ENCODE measurements around the gene BMP15.

BMP15 gene

DNA sequence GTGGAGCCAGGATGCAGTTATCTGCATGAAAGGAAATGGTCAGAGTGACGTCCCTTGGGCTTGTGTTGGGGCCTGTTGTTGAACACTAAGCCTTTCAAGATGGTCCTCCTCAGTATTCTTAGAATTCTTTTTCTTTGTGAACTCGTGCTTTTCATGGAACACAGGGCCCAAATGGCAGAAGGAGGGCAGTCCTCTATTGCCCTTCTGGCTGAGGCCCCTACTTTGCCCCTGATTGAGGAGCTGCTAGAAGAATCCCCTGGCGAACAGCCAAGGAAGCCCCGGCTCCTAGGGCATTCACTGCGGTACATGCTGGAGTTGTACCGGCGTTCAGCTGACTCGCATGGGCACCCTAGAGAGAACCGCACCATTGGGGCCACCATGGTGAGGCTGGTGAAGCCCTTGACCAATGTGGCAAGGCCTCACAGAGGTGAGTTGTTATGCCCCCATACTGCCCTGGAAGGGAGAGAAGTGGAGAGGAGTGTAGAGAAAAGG is at the start of gene BMP15:
Gene BMP15 (plus strand): TSS at position 51 of the 492 bp plus-strand sequence. CDS start 49 bp downstream, at position 100.
- DNase-seq = no peak

DNA sequence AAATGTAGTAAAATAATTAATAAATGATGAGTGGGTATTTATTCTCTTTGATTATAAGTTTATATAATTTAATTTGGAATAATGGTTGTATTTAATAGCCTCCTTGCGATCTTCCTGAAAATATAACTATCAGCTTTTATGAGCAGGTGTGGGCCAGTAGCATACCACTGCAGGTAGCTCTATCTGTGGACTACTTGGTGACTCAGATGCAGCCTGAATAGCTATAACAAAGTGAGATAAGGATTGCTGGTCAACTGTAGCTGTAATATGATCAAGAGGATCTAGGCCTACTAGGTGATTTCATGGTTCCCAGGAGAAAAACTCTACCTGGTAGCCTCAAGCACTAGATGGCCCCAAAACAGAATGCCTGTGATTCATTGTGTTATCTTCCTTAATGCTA is 47.1 kb upstream of the BMP15 start:
- DNase-seq = no peak

DNA sequence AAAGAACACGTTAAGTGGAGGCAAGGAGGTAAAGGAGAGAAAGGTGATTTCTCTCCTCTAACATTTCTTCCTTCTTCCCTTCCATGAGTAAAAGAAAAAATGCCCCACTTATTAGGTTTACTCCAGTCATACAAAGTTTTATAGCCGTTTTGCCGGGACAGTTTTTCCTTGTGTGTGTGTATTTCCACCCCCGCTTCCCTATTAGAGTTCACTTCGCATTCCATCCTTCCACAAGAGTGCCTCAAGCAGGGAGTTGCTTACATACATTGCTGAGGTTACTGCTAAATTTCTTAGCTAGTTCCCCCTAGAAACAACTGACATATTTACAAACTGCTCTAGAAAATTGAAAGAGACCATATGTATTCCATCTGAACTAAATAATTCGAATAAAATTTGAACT is 45.2 kb upstream of the BMP15 start:
- no peak for DNase-seq

DNA sequence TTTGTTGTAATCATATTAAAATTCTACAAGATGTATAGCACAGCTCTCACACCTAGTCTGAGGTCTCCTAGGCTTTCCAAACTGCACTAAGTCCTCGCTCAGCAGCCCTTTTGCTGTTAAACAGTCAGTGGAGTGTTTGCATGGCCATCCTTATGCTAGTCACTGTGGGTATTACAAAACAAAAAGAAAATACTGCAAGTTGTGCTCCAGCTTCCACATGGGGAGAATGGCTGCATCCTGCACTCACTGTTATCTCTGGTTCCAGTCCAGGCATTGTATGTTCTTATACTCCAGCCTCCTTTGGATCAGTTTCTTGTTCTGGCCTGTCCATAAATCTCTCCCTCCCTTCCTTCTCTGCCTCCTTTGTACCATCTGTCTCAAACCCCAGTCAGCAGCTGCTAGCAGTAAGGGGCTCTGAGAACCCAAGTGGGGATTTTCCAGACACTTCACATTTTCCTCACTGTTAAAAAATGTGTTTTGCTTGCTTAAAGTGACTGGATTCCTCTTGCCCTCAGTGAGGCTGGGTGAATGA is 38.5 kb upstream of the BMP15 start:
- DNase-seq = no peak

DNA sequence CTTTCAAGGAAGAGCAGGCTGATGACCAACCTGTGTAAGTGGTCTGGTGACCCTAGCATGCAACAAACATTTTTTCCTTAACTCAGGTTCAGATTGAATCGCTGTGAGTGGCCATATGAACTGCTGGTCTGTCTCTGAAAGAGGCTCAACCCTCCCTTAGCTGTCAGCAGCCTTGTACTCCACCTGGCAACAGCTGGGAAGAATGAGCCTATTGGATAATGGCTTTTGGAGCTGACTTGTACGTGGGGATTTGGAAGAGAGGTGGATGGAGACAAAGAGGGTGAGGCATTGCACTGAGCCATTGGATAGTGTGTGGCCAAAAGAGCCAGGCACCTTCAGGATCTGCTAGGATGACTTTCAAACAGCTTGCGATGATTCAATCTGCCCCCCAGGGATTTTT is 35.7 kb upstream of the BMP15 start:
- DNase-seq = no peak

DNA sequence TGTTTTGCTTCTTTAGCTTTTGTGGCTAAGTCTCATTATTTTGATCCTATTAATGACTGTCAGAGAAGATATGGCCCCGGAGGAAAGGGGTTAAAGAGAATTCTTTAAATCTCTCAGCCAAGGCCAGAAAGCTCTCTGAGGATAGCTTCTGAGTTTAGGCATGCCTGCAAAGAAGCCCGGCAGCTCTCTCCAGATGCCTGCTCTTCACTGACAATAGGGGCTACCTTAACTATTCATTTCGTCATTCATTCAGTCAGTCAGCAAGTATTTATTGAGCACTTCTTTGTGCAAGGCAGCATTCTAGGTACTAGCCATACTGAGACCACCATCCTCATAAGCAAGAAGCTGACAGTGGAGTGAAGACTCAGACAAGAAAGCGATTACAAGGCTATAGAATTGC is 34.0 kb upstream of the BMP15 start:
- DNase-seq = no peak

DNA sequence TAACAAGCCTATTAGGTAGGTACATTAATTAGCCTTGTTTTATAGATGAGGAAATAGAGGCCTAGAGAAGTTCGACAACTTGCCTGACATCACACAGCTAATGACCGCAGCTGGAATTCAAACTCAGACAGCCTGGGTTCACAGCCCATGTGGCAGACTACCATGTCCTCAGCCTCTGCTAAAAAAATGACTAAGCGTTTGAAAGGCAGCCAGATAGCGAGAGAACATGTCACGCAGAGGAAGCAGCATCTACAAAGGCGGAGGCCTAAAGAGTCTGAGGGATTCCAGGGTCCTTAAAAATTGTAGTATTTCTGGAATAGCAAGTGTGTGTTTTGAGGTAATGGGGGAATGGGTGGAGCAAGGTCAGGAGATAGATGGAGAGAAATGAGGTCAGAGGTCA is 33.2 kb upstream of the BMP15 start:
- DNase-seq = no peak

DNA sequence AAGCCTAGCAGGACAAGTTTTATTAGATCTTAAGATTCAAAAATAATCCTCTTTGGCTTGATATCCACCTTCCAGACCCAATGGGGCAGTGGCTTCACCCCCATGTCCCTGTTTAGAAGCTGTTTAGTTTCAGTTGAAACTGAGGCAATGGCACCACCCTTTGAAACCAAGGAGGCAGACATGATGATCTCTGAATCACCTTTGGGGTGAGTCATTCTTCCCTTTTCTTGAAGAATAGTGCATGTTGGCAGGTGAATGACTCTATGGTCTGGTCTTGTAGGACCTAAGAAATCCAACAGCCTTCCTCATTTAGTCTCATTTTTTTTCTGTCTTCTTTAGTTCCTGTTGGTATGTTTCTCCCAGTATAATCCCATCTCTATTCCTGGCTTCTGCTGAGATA is 29.5 kb upstream of the BMP15 start:
- DNase-seq = no peak

DNA sequence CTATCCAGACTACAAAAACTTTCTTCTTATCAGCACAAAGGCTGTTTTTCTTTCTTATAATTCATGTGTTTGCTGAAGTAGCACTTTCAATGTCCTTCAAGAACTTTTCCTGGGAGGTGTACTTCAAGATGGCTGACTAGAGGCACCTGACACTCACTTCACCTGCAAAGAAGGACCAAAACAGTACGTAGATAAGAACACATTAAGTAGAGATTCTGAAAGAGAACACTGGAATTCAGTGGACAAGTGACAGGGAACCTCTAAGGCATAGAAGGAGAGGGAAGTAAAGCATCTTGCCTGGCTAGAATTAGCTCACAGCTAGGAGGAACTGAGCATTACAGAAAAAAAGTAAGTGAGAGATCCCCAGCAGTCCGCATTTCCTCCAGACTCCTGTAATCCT is 21.7 kb upstream of the BMP15 start:
- no peak for DNase-seq

DNA sequence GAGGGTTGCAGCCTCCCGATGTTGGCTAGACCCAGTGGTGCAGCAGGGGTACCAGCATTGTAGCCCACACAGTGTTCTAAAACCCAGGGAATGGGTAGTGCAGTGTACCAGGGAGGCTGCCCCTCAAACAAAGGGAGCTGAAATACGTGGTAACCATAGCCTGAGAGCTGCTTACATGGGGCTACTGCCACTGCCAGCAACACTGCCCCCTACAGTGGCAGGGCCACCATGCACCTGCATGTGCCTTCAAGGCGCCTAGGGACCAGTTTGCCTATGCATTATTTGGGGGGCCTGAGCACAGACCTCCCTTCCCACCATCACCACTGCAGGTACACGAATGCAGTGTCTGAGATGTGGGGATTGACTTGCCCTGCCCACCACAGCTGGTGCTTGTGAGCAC is 21.0 kb upstream of the BMP15 start:
- DNase-seq = no peak

DNA sequence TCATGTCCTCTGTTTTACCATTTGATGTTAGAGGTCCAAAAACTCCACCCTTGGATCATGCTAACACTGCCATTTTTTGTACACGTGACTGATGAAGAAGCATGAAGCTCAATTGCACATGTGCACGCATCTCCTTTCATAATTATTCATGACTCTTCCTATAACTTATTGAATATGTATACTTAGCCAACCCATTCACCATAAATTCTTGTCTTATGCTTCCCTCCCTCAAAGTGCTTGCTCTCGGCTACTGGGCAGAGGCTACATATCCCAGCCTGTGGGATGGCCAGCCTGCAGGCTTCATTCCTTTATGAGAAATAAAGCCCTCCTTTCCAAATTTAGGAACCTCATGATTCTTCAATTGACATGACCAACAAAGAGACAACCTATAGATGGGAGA is 17.5 kb upstream of the BMP15 start:
- no peak for DNase-seq

DNA sequence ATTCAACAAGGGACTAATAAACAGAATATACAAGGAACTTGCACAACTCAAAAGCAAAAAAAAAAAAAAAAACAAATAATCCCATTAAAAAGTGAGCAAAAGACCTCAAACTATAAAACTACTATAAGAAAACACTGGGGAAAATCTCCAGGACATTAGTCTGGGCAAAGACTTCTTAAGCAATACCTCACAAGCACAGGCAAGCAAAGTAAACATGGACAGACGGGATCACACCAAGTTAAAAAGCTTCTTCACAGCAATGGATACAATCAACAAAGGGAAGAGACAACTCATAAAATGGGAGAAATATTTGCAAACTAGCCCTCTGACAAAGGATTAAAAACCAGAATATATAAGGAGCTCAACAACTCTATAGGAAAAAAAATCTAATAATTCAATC is 17.1 kb upstream of the BMP15 start:
- no peak for DNase-seq

DNA sequence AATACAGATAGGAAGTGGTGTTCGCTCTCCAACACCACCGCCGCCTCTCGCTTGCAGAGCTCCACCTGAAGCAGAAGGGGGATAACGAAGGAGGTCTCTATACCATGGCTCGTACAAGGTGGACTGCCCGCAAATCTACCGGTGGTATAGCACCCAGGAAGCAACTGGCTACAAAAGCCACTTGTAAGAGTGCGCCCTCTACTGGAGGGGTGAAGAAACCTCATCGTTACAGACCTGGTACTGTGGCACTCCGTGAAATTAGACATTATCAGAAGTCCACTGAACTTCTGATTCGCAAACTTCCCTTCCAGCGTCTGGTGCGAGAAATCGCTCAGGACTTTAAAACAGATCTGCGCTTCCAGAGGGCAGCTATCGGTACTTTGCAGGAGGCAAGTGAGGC is 5.2 kb upstream of the BMP15 start:
- no peak for DNase-seq

DNA sequence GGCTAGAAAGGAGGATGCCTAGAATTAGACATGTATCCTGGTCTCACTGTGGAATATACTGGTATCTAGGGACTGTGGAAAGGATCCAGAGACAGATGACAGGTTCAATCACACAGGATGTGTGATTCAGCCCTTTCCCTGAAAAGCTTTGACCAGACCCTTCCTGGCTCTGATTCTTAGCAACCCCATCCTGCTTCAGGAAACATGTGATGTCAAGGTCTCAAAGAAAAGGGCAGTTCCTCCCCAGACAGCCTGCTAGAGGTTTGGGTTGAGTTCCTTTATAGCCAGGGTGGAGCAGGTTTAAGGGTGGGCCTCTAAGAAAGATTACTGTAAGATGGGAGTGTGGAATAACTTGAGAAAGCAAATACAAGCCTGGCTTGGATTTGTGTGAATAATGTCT is 3.0 kb downstream of the BMP15 start:
- no peak for DNase-seq

DNA sequence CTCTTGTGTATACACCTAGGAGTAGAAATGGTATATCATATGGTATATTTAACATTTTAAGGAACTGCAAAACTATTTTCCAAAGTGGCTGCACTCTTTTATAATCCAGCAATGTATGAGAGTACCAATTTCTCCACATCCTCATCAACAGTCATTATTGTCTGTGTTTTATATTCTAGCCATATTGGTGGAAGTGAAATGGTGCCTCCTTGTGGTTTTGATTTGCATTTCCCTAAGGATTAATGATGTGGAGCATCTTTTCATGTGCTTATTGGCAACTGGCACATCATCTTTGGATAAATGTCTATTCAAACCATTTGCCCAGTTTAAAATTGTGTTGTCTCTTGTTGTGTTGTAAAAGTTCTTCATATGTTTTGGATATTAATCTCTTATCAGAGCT is 9.6 kb downstream of the BMP15 start:
- DNase-seq = peak in 1 of 3 experiments; percentile 22

DNA sequence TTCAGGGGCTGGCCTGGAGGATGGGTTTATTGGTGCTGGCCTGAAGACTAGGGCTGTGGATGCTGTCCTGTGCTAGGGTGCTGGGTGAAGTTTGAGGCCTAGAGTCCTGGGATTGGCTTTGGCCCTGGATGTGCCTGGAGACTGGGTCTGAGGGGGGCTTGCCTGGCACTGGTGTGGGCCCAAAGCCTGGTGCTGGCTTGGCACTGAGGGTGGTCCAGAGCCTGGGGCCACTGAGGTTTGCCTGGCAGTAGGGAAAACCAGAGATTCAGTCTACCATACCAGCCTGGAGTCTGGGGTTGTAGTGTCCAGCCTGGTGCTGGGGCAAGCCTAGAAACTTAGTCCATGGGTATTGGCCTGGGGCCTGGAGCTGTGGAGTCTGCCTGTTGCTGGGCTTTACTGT is 16.6 kb downstream of the BMP15 start:
- DNase-seq = no peak

DNA sequence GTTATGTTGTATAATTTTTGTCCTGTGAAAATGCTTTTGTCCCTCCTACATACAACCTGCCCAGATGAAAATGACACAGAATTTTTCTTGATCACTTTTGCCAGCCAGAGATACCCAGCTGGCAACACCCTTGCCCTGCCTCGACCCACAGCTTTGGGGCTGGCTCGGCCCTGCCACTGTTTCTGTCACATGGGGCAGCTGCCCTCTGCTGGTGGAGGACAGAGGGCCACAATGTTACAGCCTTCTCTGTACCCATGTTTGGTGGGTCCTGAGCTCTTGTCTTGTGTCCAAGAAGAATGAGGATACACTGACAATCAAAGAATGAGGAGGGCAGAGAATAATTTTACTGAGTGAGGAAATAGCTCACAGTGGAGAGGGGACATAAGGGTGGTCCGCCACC is 31.1 kb downstream of the BMP15 start:
- no peak for DNase-seq

DNA sequence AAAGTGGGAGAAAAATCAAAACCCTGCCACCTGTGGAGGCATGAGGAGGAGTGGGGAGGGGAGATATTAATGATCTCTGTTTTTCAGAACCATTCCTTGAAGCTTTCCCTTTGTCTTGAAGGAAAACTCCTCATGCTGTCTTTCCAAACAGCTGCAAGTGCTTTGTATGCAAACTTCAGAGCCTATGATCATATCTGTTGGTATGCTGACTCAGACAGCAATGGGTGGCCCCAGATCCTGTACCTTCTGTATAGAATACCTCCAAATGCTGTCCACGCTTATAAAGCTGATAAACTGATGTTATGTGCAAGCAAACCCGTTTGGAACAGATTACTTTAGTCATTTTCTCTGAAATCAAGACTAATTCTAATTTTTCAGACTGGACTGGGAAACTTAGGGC is 31.9 kb downstream of the BMP15 start:
- DNase-seq = no peak

DNA sequence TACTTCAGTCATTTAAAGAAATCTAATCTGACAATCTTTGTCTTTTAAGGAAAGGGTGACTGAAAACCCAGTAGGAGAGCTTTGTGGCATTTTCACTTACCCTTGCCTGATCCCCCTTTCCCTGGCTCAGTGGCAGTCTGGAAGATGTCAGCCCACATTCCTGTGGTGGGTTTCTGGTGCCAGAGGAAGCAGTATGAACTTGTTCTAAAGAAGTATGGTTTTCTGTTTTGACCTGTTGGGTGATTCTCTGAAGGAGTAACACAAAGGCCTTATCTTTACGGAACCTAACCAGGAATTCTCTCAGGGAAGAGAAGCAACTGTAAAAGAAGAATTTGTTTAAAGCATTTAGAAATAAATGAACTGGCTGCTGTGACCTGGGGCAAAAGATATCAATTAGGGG is 41.9 kb downstream of the BMP15 start:
- no peak for DNase-seq

DNA sequence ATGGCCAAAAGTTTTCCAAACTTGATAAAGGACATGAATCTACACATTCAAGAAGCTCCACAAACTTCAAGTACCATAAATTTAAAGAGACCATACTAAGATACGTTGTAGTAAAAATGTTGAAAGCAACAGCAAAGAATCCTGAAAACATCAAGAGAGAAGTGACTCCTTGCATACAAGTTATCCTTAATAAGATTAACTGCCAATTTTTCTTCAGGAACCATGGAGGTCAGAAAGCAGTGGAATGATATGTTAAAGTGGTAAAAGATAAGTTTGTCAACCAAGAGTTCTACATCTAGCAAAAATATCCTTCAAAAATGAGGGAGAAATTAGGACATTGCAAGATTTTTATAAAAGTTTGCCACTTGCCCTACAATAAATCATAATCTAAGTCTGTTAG is 43.3 kb downstream of the BMP15 start:
- DNase-seq = no peak

DNA sequence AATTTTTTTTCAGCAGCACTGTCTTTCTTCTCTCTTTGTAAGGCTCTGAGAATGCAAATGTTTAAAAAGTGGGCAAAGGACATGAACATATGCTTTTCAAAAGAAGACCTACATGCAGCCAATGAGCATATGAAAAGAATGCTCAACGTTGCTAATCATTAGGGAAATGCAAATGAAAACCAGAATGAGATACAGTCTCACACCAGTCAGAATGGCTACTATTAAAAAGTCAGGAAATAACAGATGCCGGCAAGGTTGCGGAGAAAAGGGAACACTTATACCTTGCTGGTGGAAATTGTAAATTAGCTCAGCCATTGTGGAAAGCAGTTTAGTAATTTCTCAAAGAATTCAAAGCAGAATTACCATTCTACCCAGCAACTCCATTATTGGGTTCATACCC is 51.6 kb downstream of the BMP15 start:
- no peak for DNase-seq

DNA sequence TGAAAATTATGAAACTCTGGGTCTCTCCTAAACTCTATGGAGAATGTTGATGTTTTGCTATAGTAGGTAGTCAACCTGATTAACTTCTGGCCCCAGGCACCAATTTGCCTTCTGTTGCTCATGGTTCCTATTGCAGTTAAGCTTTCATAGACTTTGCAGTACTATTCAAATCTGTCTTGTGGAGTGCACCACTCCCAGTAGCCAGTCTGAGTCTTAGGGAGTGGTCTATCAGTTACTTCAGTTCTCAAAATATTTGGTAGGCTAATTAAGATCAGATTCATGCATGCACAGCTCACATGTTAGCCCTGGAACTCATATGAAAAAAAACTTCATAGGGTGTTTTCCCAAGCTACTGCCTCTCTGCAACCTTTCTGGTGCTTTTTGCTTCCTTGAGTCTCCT is 53.3 kb downstream of the BMP15 start:
- no peak for DNase-seq
